Kidney (tissue), 14 donors: ENCODE data around the gene USP37. TPM values are rescaled to one million over a fixed set of nuclear protein-coding genes. Genes with fewer than 3 reads are reported as not detected.

Experiments
- DNase-seq, 5 donors: peaks; one replicate each; pipeline ENCODE4 v3.0.0-alpha.2; 2013 to 2020
- FAIRE-seq: peaks from 2 replicates; lab custom pipeline; 2012; peaks lifted over from hg19 to GRCh38; lab: Jason Lieb, UNC
- H3K27ac ChIP-seq, 2 donors: one replicate each; pipeline ENCODE4 v1.7.0; 2013; ENCODE audit warnings: low read depth in 2 of 2, low read length in 2 of 2, inconsistent platforms in 1 of 2
- H3K27me3 ChIP-seq: one replicate; pipeline ENCODE4 v1.7.1; 2013; ENCODE audit warnings: low read length, inconsistent platforms; ENCODE audit not compliant: control insufficient read depth, insufficient read depth
- H3K36me3 ChIP-seq, 3 donors: one replicate each; pipeline versions ENCODE4 v1.7.0 to v1.7.1; 2013; ENCODE audit warnings: low read length in 3 of 3, control low read depth in 1 of 3, inconsistent platforms in 1 of 3; ENCODE audit not compliant: insufficient read depth in 3 of 3, control insufficient read depth in 2 of 3
- H3K4me1 ChIP-seq, 3 donors: one replicate each; pipeline versions ENCODE4 v1.7.0 to v1.7.1; 2013; ENCODE audit warnings: low read length in 3 of 3, inconsistent platforms in 1 of 3, low read depth in 1 of 3; ENCODE audit not compliant: control insufficient read depth in 2 of 3, insufficient read depth in 2 of 3
- H3K4me3 ChIP-seq, 3 donors: one replicate each; pipeline versions ENCODE4 v1.7.0 to v1.8.1; 2013; ENCODE audit warnings: low read length in 3 of 3, control low read depth in 1 of 3, inconsistent platforms in 1 of 3
- H3K9ac ChIP-seq, 3 donors: one replicate each; pipeline versions ENCODE4 v1.7.0 to v1.7.1; 2013; ENCODE audit warnings: low read length in 3 of 3, control low read depth in 1 of 3, inconsistent platforms in 1 of 3
- H3K9me3 ChIP-seq, 3 donors: one replicate each; pipeline versions ENCODE4 v1.7.0 to v1.7.1; 2013; ENCODE audit warnings: low read length in 3 of 3, control low read depth in 1 of 3, inconsistent platforms in 1 of 3; ENCODE audit not compliant: control insufficient read depth in 2 of 3, insufficient read depth in 1 of 3
- CTCF ChIP-seq: IDR thresholded peaks from 3 replicates; pipeline ENCODE4 v1.5.1; 2012; ENCODE audit warnings: mild to moderate bottlenecking, moderate library complexity, borderline replicate concordance; ENCODE audit not compliant: insufficient read depth; ENCODE audit errors: extremely low read depth
- intact Hi-C: fragments of 100-400 bp; cut with DNase I; formaldehyde crosslinking; loops from one replicate; pipeline ENCODE4 v1.11.1; 2022
- polyA plus RNA-seq: library from polyadenylated mRNA; stranded (reverse); fragments of 350-450 nt; fragmentation: Illumina TruSeq; extraction: RNeasy Lipid Tissue Mini Kit (QIAGEN cat#74804); gene quantifications from one replicate; pipeline ENCODE4 v1.2.3, GENCODE V29; 2014; ENCODE audit warnings: low read depth, low replicate concordance; ENCODE audit not compliant: insufficient read depth
- total RNA-seq: library from RNA; stranded (reverse); fragmentation: NEBNext Ultra II Directional; extraction: Animal tissue kit (Norgen Biotek cat#: 25700); gene quantifications from one replicate; pipeline ENCODE4 v1.2.1, GENCODE V29; 2021
- donor health status: control.
- donor health status: control.
- donor health status: control.
- donor health status: control.
- donor health status: control.
- donor health status: DM: yes; HTN: yes; CAD: no.
- donor health status: Normal renal cell carcinoma (clear cell type).

The USP37 gene
- total and polyA plus RNA-seq, 2 donors from 2014 or later, result 1.8 to 13.5 TPM

GRCh38 chr2:218432676-218433365 lies 135.3 kb downstream of the USP37 start:
- FAIRE-seq, result no peak
- H3K27me3 ChIP-seq, result no peaks in the 10 kb centered on the region
- no peaks in the 10 kb centered on the region for H3K9me3 ChIP-seq
- no peak overlapping the region for H3K4me3 ChIP-seq
- intact Hi-C loops, result no loop called here
- DNase-seq, result peak in 2 of 5 donors; percentile 12 to 28
- H3K4me1 ChIP-seq, result no peaks in the 10 kb centered on the region
- H3K36me3 ChIP-seq, result peaks cover 0 to 3% (median 0%) of the 10 kb centered on the region in 3 donors
- no peak for TF ChIP-seq CTCF
- no peak overlapping the region for H3K27ac ChIP-seq
- no peak overlapping the region for H3K9ac ChIP-seq

GRCh38 chr2:218431878-218432277 lies 136.3 kb downstream of the USP37 start:
- Histone ChIP-seq H3K9me3 (no peaks in the 10 kb centered on the region), H3K36me3 (peaks cover 0 to 3% (median 0%) of the 10 kb centered on the region in 3 donors), H3K27ac (no peak overlapping the region), H3K9ac (no peak overlapping the region), H3K27me3 (no peaks in the 10 kb centered on the region), H3K4me3 (no peak overlapping the region), H3K4me1 (no peaks in the 10 kb centered on the region)
- intact Hi-C loops, result no loop called here
- FAIRE-seq, result no peak
- no peak for TF ChIP-seq CTCF
- DNase-seq, result peak in 1 of 5 donors; percentile 32

GRCh38 chr2:218430721-218431120 lies 137.4 kb downstream of the USP37 start:
- no peaks in the 10 kb centered on the region for H3K9me3 ChIP-seq
- intact Hi-C loops, result no loop called here
- no peaks in the 10 kb centered on the region for H3K27me3 ChIP-seq
- DNase-seq (peak in 2 of 5 donors; percentile 22 to 46), FAIRE-seq (no peak)
- no peak overlapping the region for H3K27ac ChIP-seq
- no peak overlapping the region for H3K9ac ChIP-seq
- peaks cover 0 to 3% (median 0%) of the 10 kb centered on the region in 3 donors for H3K36me3 ChIP-seq
- no peaks in the 10 kb centered on the region for H3K4me1 ChIP-seq
- H3K4me3 ChIP-seq, result no peak overlapping the region
- no peak for TF ChIP-seq CTCF
